Caco-2 (cell line): ENCODE data around the gene DPAGT1. TPM values are rescaled to one million over a fixed set of nuclear protein-coding genes. Genes with fewer than 3 reads are reported as not detected.

Source experiments
- BruUV-seq: library from RNA; stranded (reverse); fragments of 400-500 nt; replicated peaks from 2 replicates; lab custom pipeline; 2021; lab: Mats Ljungman, UMichigan
- CTCF ChIA-PET: fragments of 300-600 bp; sonication (Branson Sonifier 250); formaldehyde crosslinking; loops from one replicate; lab custom pipeline; 2022; ENCODE audit warnings: antibody characterized with exemption; lab: Charles Lee
- POLR2A ChIA-PET: fragments of 300-600 bp; sonication (Branson Sonifier 250); formaldehyde crosslinking; loops from one replicate; lab custom pipeline; 2022; ENCODE audit warnings: antibody characterized with exemption; lab: Charles Lee
- DNase-seq, 2 experiments: peaks; one replicate each; pipeline versions ENCODE4 v3.0.0 to v3.0.0-alpha.2; 2020 to 2022
- H3K27me3 ChIP-seq: replicated peaks from 2 replicates; pipeline ENCODE4 v1.6.0; 2011; ENCODE audit warnings: low read length; ENCODE audit not compliant: control insufficient read depth, insufficient read depth
- H3K36me3 ChIP-seq: 2 replicates; pipeline ENCODE4 v1.5.1; 2011; ENCODE audit warnings: low read length; ENCODE audit not compliant: control insufficient read depth, insufficient read depth
- H3K4me1 ChIP-seq: fragments of 250-450 bp; sonication (Bioruptor Pico); 2 replicates; pipeline ENCODE4 v1.5.1; 2020; ENCODE audit warnings: mild to moderate bottlenecking
- H3K4me3 ChIP-seq: 2 replicates; pipeline ENCODE4 v1.5.1; 2011; ENCODE audit warnings: low read depth, mild to moderate bottlenecking, control low read depth, low read length
- H3K9me3 ChIP-seq: fragments of 250-450 bp; sonication (Bioruptor Pico); 2 replicates; pipeline ENCODE4 v1.5.1; 2020; ENCODE audit warnings: mild to moderate bottlenecking, moderate library complexity
- H3K27ac Mint-ChIP-seq: one replicate; pipeline ENCODE4 v1.8.0; 2022; ENCODE audit warnings: mixed read lengths; ENCODE audit not compliant: unreplicated experiment
- H3K27me3 Mint-ChIP-seq: one replicate; pipeline ENCODE4 v1.8.0; 2022; ENCODE audit warnings: mixed read lengths; ENCODE audit not compliant: insufficient read depth, unreplicated experiment
- H3K36me3 Mint-ChIP-seq: one replicate; pipeline ENCODE4 v1.8.0; 2022; ENCODE audit warnings: mild to moderate bottlenecking, mixed read lengths; ENCODE audit not compliant: insufficient read depth, unreplicated experiment
- H3K4me1 Mint-ChIP-seq: one replicate; pipeline ENCODE4 v1.8.0; 2022; ENCODE audit warnings: low read depth, mixed read lengths; ENCODE audit not compliant: unreplicated experiment
- H3K4me3 Mint-ChIP-seq: one replicate; pipeline ENCODE4 v1.8.0; 2022; ENCODE audit warnings: mild to moderate bottlenecking, moderate library complexity, mixed read lengths; ENCODE audit not compliant: unreplicated experiment
- H3K9me3 Mint-ChIP-seq: one replicate; pipeline ENCODE4 v1.8.0; 2022; ENCODE audit warnings: mixed read lengths; ENCODE audit not compliant: unreplicated experiment
- intact Hi-C: fragments of 100-400 bp; cut with micrococcal nuclease; formaldehyde crosslinking; loops from one replicate; pipeline ENCODE4 v1.10.0; 2022; ENCODE audit not compliant: unreplicated experiment
- total RNA-seq: library from RNA; stranded (reverse); gene quantifications from 2 replicates; pipeline ENCODE4 v1.2.3, GENCODE V29; 2022
- TF ChIP-seq, protein P1 (sequence below), 2 experiments: fragments of 200-600 bp in 1 of 2; IDR thresholded peaks; 1 replicate in 1 of 2; 2 replicates in 1 of 2; pipeline versions ENCODE4 v1.5.1 to v1.8.0; 2011 to 2022; ENCODE audit warnings: antibody characterized with exemption in 1 of 2, control low read depth in 1 of 2, inconsistent platforms in 1 of 2, low read depth in 1 of 2, low read length in 1 of 2, mild to moderate bottlenecking in 1 of 2, moderate library complexity in 1 of 2; ENCODE audit not compliant: insufficient read depth in 1 of 2, severe bottlenecking in 1 of 2, unreplicated experiment in 1 of 2

The DPAGT1 gene
- total RNA-seq, 1 experiment from 2014 or later: 117 TPM

DNA sequence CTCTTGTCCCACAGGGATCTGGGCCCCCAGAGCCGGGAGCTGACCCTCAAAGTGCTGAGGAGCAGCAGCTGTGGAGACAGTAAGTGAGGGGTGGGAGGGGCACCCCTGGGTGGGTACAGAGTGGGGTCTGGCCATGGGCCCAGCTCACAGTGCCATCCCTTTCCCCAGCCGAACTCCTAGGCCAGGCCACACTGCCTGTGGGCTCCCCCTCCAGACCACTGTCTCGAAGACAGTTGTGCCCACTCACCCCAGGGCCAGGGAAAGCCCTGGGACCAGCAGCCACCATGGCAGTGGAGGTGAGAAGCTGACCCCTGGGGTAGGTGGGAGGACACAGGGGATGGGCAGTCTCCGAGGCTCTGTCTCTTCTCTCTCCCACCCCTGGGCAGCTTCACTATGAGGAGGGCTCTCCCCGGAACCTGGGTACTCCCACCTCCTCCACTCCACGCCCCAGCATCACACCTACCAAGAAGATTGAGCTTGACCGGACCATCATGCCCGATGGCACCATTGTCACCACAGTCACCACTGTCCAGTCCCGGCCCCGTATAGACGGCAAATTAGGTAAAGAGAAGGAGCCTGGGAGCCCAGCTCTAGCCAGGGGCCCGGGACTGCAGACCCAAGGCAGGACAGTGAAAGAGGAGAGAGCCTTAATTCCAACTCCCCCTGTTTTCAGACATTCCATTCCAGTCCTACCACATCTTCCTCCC lies 10.8 kb upstream of the DPAGT1 start:
- no peaks in the 10 kb centered on the region for H3K27me3 ChIP-seq
- Mint-ChIP-seq H3K9me3 (no peaks in the 10 kb centered on the region), H3K36me3 (peaks cover 31% of the 10 kb centered on the region), H3K27ac (no peak overlapping the region), H3K27me3 (no peaks in the 10 kb centered on the region), H3K4me3 (no peak overlapping the region), H3K4me1 (peaks cover 11% of the 10 kb centered on the region)
- 0 out of 2 replicates have a peak, but pooled peaks cover 2% of the 10 kb centered on the region for H3K36me3 ChIP-seq
- intact Hi-C loops: no loop called here
- POLR2A ChIA-PET: interaction anchor here (0.9 to 1.1 kb wide), 2 partner anchors 18 to 27 kb away, joined by 3 read pairs; partner anchors contain the start of gene HMBS
- H3K9me3 ChIP-seq: no peaks in the 10 kb centered on the region
- no peak overlapping the region for H3K4me3 ChIP-seq
- DNase-seq: peak in 1 of 2 experiments; percentile 43
- CTCF ChIA-PET: interaction anchor here (0.8 kb wide), 1 partner anchor 32 kb away, joined by 3 read pairs; no protein-coding TSS in a partner anchor
- TF ChIP-seq, protein P1, sequence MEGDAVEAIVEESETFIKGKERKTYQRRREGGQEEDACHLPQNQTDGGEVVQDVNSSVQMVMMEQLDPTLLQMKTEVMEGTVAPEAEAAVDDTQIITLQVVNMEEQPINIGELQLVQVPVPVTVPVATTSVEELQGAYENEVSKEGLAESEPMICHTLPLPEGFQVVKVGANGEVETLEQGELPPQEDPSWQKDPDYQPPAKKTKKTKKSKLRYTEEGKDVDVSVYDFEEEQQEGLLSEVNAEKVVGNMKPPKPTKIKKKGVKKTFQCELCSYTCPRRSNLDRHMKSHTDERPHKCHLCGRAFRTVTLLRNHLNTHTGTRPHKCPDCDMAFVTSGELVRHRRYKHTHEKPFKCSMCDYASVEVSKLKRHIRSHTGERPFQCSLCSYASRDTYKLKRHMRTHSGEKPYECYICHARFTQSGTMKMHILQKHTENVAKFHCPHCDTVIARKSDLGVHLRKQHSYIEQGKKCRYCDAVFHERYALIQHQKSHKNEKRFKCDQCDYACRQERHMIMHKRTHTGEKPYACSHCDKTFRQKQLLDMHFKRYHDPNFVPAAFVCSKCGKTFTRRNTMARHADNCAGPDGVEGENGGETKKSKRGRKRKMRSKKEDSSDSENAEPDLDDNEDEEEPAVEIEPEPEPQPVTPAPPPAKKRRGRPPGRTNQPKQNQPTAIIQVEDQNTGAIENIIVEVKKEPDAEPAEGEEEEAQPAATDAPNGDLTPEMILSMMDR (IDR thresholded peaks at IDR 0.05; ENCODE audit: insufficient read depth in 1 of 2, low read depth in 1 of 2, low read length in 1 of 2, severe bottlenecking in 1 of 2, unreplicated experiment in 1 of 2): no peak
- peaks cover 11% of the 10 kb centered on the region for H3K4me1 ChIP-seq
- no TSS peak for BruUV-seq

DNA sequence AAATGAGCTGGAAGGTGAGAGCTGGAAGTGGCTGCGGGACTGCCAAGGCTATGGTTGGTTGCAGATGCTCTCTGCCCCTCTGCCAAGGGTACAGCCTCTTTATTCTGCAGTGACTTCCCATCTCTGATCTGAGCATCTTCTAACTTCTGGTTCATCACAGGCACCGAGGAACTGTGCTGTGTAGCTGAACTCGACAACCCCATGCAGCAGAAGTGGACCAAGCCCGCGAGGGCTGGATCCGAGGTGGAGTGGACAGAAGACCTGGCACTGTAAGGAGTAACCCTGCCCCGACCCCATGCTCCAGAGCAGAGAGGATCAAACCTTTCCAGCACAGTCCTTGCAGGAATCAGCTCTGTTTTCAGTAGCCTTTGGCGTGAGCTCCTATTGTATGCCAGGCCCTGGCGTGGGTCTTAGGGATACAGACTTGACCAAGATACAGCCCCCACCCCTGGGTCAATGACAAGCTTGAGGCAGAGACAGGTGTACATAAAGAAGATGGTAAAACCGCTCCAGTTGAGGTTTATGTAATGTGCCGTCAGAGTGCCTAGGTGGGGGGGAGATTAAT lies 9.8 kb upstream of the DPAGT1 start:
- no peak for DNase-seq
- peaks cover 38% of the 10 kb centered on the region for H3K36me3 Mint-ChIP-seq
- H3K36me3 ChIP-seq: 0 out of 2 replicates have a peak, but pooled peaks cover 2% of the 10 kb centered on the region
- POLR2A ChIA-PET: interaction anchor here (0.9 to 1.3 kb wide), 3 partner anchors 10 to 26 kb away, joined by 3 read pairs; partner anchors contain the start of genes HINFP and HMBS
- no peaks in the 10 kb centered on the region for H3K27me3 ChIP-seq
- H3K4me3 Mint-ChIP-seq: no peak overlapping the region
- CTCF ChIA-PET: no interaction called here
- H3K4me1 Mint-ChIP-seq: peaks cover 16% of the 10 kb centered on the region
- H3K9me3 Mint-ChIP-seq: no peaks in the 10 kb centered on the region
- intact Hi-C loops: no loop called here
- no TSS peak for BruUV-seq
- TF ChIP-seq, protein P1 (IDR thresholded peaks at IDR 0.05; ENCODE audit: insufficient read depth in 1 of 2, low read depth in 1 of 2, low read length in 1 of 2, severe bottlenecking in 1 of 2, unreplicated experiment in 1 of 2): no peak
- no peaks in the 10 kb centered on the region for H3K27me3 Mint-ChIP-seq
- peaks cover 15% of the 10 kb centered on the region for H3K4me1 ChIP-seq
- H3K27ac Mint-ChIP-seq: no peak overlapping the region
- H3K9me3 ChIP-seq: no peaks in the 10 kb centered on the region
- H3K4me3 ChIP-seq: no peak overlapping the region

GRCh38 chr11:119110439-119110838 lies 8.8 kb upstream of the DPAGT1 start:
- TF ChIP-seq, protein P1 (IDR thresholded peaks at IDR 0.05; ENCODE audit: insufficient read depth in 1 of 2, low read depth in 1 of 2, low read length in 1 of 2, severe bottlenecking in 1 of 2, unreplicated experiment in 1 of 2): no peak
- Mint-ChIP-seq H3K9me3 (no peaks in the 10 kb centered on the region), H3K4me1 (peaks cover 25% of the 10 kb centered on the region), H3K27me3 (no peaks in the 10 kb centered on the region), H3K27ac (no peak overlapping the region), H3K4me3 (no peak overlapping the region), H3K36me3 (peaks cover 40% of the 10 kb centered on the region)
- no TSS peak for BruUV-seq
- Histone ChIP-seq H3K9me3 (no peaks in the 10 kb centered on the region), H3K36me3 (0 out of 2 replicates have a peak, but pooled peaks cover 2% of the 10 kb centered on the region), H3K4me3 (no peak overlapping the region), H3K27me3 (no peaks in the 10 kb centered on the region), H3K4me1 (peaks cover 21% of the 10 kb centered on the region)
- ChIA-PET CTCF (interaction anchor here (0.8 kb wide), 1 partner anchor 86 kb away, joined by 3 read pairs; no protein-coding TSS in a partner anchor), POLR2A (interaction anchor here (0.5 kb wide), 1 partner anchor 9 kb away, joined by 3 read pairs; the partner anchor contains the start of gene DPAGT1)
- intact Hi-C loops: no loop called here
- no peak for DNase-seq
